RPMI8226 (cell line): ENCODE measurements around the gene SGPL1.

ENCODE experiments used
- DNase-seq: peaks from one replicate; pipeline ENCODE4 v3.0.0-alpha.2; 2015

Gene SGPL1

DNA sequence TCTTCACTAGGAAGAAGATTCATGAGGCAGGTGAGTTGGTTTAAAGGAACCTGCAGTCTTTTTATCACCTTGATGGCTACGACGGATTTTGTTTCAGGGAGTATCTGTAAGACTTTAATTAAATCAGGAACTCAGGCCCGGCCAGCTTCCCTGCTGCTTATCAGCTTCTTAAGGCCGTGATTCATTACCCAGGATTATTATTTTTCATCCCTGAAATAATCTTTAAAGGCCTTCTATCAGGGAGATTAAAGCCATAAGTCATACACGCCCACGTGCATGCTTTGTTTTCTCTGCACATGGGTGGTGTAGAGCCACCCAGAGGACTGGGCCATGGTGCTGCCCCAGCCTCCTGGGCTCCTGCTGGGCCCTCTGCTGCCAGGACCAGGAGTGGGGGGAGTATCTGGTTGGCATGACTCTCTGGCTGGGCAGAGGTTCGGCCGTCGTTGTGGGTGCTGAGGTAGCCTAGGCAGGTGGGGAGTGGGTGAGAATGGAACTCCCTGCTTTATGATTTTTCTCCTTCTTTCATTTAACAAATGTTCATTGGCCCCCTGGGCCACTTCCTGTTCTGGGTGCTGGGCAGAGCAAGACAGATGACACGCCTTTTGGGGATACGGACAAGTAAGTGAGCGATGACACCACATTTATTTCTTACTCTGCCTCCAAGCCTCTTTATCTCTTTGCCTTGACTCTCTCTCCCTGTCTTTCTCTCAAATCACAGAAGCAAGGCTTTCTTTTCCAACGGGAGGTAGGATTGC is 111.6 kb downstream of the SGPL1 start:
- DNase-seq: no peak

DNA sequence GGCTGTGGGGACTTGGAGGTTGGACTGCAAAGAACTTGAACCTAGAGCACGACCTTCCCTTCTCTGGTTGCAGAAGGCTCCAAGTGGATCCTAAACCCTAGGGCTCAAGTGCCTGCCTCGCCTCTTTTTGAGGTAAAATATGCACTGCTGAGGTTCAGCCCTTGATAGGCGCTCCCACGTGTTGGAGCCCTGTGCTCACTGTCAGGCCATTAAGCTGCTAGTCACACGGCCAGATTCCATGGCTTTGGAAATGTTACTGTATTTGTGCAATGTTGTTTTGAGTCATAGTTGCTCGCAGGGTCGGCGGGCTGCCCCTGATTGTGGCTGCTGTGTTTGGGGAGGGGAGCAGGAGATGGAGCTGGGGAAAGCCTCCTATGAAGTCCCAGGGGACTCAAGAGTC is 112.4 kb downstream of the SGPL1 start:
- DNase-seq: no peak

DNA sequence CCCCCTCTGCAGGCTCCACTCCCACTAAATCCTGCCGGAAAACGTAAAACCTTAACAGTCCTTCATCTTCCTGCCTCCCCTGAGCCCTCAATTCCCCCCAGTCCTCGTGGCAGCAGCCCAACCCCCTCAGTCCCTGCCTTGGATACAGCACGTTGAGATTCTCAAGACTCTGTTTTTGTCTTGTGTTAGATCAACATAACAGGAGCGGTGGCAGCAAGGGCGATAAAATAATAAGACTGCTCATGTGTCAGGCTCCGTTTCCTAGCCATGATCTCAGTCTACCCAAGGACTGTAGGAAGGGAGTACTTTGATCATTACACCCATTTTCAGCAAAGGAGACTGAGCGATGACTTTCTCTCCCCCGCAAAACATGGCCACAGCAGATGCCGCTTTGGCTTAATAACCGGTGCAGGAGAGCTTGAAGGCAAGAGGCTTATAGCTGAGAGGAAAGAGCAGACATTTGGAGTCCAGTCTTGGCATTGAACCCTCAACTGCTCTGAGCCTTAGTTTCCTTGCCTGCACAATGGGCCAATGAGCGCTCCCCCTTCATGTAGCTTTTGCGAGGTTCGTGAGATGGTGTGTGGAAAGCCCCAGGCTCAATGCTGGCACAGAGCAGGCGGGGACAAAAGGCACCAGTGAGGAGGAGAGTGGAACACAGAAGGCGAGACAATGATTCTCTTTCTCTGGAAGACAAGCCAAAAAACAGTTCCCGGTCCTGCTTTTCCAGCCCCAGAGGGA is 114.7 kb downstream of the SGPL1 start:
- no peak for DNase-seq
